SK-N-SH treated with all-trans-retinoic acid at 6 μM for 48 hours (cell line): Measurements from ENCODE around the gene C12orf75.

ENCODE experiments used
- ATAC-seq: fragments of 200-7000 bp; cut with Tn5 transposase; 3 replicates; pipeline ENCODE4 v1.9.1; 2020; ENCODE audit warnings: mild to moderate bottlenecking, moderate library complexity
- ARNTL ChIP-seq: fragments of 450-650 bp; formaldehyde crosslinking; IDR thresholded peaks from 2 replicates; pipeline ENCODE4 v1.5.0; 2020; ENCODE audit warnings: low read depth, mild to moderate bottlenecking, moderate library complexity, borderline replicate concordance
- BACH2 ChIP-seq: fragments of 250-450 bp; sonication (Bioruptor Pico); IDR thresholded peaks from 2 replicates; pipeline ENCODE4 v1.9.0; 2021; ENCODE audit warnings: mild to moderate bottlenecking, borderline replicate concordance
- CSDC2 ChIP-seq: fragments of 250-450 bp; sonication (Bioruptor Pico); IDR thresholded peaks from 2 replicates; pipeline ENCODE4 v1.5.0; 2020; ENCODE audit warnings: mild to moderate bottlenecking, moderate library complexity
- ESRRG ChIP-seq: fragments of 250-450 bp; sonication (Bioruptor Pico); IDR thresholded peaks from 2 replicates; pipeline ENCODE4 v1.6.1; 2021; ENCODE audit warnings: mild to moderate bottlenecking
- GLIS3 ChIP-seq: fragments of 250-450 bp; sonication (Bioruptor Pico); IDR thresholded peaks from 2 replicates; pipeline ENCODE4 v1.5.0; 2020; ENCODE audit warnings: mild to moderate bottlenecking, moderate library complexity
- OSR1 ChIP-seq: fragments of 250-450 bp; sonication (Bioruptor Pico); IDR thresholded peaks from 2 replicates; pipeline ENCODE4 v1.8.0; 2022; ENCODE audit warnings: moderate library complexity, mild to moderate bottlenecking, inconsistent platforms
- PPARA ChIP-seq: fragments of 250-450 bp; sonication (Bioruptor Pico); IDR thresholded peaks from 2 replicates; pipeline ENCODE4 v1.5.0; 2020; ENCODE audit warnings: mild to moderate bottlenecking, borderline replicate concordance
- RARB ChIP-seq: fragments of 250-450 bp; sonication (Bioruptor Pico); IDR thresholded peaks from 2 replicates; pipeline ENCODE4 v1.8.0; 2021; ENCODE audit warnings: mild to moderate bottlenecking, moderate library complexity
- SNAI2 ChIP-seq: fragments of 250-450 bp; sonication (Bioruptor Pico); IDR thresholded peaks from 2 replicates; pipeline ENCODE4 v1.5.0; 2020; ENCODE audit warnings: mild to moderate bottlenecking, moderate library complexity
- TCF4 ChIP-seq: fragments of 250-450 bp; sonication (Bioruptor Pico); IDR thresholded peaks from 2 replicates; pipeline ENCODE4 v1.8.0; 2021; ENCODE audit warnings: mild to moderate bottlenecking, moderate library complexity, borderline replicate concordance
- ZC3H10 ChIP-seq: fragments of 250-450 bp; sonication (Bioruptor Pico); IDR thresholded peaks from 2 replicates; pipeline ENCODE4 v1.5.1; 2021; ENCODE audit warnings: mild to moderate bottlenecking, moderate library complexity
- ZFP3 ChIP-seq: fragments of 250-450 bp; sonication (Bioruptor Pico); IDR thresholded peaks from 2 replicates; pipeline ENCODE4 v1.5.0; 2020; ENCODE audit warnings: mild to moderate bottlenecking, moderate library complexity
- ZFP30 ChIP-seq: fragments of 450-650 bp; formaldehyde crosslinking; IDR thresholded peaks from 2 replicates; pipeline ENCODE4 v1.5.0; 2022; ENCODE audit warnings: mild to moderate bottlenecking, moderate library complexity
- ZNF565 ChIP-seq: fragments of 450-650 bp; formaldehyde crosslinking; conservative IDR thresholded peaks from 2 replicates; pipeline ENCODE4 v1.5.0; 2020; ENCODE audit warnings: low read depth, mild to moderate bottlenecking, moderate library complexity
- ZNF70 ChIP-seq: fragments of 450-650 bp; formaldehyde crosslinking; IDR thresholded peaks from 2 replicates; pipeline ENCODE4 v1.5.0; 2020; ENCODE audit warnings: mild to moderate bottlenecking, moderate library complexity
- TF ChIP-seq, protein P1 (sequence below): fragments of 250-450 bp; sonication (Bioruptor Pico); IDR thresholded peaks from 2 replicates; pipeline ENCODE4 v1.5.1; 2020; ENCODE audit warnings: low read depth, mild to moderate bottlenecking, moderate library complexity
- TF ChIP-seq, protein P2 (sequence below): fragments of 250-450 bp; sonication (Bioruptor Pico); IDR thresholded peaks from 2 replicates; pipeline ENCODE4 v1.5.0; 2020; ENCODE audit warnings: mild to moderate bottlenecking, moderate library complexity
- TF ChIP-seq, protein P3 (sequence below): fragments of 250-450 bp; sonication (Bioruptor Pico); IDR thresholded peaks from 2 replicates; pipeline ENCODE4 v1.8.0; 2020; ENCODE audit warnings: mild to moderate bottlenecking, moderate library complexity, borderline replicate concordance
- TF ChIP-seq, protein P4 (sequence below): fragments of 250-450 bp; sonication (Bioruptor Pico); IDR thresholded peaks from 2 replicates; pipeline ENCODE4 v1.5.1; 2021; ENCODE audit warnings: mild to moderate bottlenecking, moderate library complexity

C12orf75 gene

DNA sequence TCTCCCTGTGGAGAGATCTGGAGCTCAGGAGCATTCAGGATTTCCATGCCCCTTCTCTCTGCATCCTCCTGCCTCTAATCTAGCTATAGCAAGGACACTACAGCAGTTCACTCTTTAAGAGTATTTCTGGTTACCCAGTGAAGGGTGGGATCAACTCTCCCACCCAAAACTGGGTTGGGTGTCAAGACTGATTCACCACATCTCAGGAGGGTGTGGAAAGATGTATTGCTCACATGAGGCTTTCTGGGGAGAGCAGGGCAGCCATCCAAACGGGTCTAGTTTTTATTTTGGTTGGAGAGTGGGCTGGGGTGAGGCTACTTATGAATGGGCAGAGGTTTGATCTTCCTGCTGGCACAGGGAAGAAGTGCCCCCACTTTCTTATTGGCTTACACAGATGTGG is 18.6 kb downstream of the C12orf75 start (continued):
- TF ChIP-seq, protein P1, sequence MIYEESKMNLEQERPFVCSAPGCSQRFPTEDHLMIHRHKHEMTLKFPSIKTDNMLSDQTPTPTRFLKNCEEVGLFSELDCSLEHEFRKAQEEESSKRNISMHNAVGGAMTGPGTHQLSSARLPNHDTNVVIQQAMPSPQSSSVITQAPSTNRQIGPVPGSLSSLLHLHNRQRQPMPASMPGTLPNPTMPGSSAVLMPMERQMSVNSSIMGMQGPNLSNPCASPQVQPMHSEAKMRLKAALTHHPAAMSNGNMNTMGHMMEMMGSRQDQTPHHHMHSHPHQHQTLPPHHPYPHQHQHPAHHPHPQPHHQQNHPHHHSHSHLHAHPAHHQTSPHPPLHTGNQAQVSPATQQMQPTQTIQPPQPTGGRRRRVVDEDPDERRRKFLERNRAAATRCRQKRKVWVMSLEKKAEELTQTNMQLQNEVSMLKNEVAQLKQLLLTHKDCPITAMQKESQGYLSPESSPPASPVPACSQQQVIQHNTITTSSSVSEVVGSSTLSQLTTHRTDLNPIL: no peak
- TF ChIP-seq, protein P2, sequence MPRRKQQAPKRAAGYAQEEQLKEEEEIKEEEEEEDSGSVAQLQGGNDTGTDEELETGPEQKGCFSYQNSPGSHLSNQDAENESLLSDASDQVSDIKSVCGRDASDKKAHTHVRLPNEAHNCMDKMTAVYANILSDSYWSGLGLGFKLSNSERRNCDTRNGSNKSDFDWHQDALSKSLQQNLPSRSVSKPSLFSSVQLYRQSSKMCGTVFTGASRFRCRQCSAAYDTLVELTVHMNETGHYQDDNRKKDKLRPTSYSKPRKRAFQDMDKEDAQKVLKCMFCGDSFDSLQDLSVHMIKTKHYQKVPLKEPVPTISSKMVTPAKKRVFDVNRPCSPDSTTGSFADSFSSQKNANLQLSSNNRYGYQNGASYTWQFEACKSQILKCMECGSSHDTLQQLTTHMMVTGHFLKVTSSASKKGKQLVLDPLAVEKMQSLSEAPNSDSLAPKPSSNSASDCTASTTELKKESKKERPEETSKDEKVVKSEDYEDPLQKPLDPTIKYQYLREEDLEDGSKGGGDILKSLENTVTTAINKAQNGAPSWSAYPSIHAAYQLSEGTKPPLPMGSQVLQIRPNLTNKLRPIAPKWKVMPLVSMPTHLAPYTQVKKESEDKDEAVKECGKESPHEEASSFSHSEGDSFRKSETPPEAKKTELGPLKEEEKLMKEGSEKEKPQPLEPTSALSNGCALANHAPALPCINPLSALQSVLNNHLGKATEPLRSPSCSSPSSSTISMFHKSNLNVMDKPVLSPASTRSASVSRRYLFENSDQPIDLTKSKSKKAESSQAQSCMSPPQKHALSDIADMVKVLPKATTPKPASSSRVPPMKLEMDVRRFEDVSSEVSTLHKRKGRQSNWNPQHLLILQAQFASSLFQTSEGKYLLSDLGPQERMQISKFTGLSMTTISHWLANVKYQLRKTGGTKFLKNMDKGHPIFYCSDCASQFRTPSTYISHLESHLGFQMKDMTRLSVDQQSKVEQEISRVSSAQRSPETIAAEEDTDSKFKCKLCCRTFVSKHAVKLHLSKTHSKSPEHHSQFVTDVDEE (CRISPR knock-in tag): no peak
- no peak for TF ChIP-seq ZFP30
- no peak for TF ChIP-seq PPARA (CRISPR knock-in tag)
- TF ChIP-seq OSR1 (CRISPR knock-in tag): no peak
- no peak for TF ChIP-seq ZNF565 (CRISPR knock-in tag)
- TF ChIP-seq SNAI2 (CRISPR knock-in tag): no peak
- TF ChIP-seq ZFP3 (CRISPR knock-in tag): no peak

DNA sequence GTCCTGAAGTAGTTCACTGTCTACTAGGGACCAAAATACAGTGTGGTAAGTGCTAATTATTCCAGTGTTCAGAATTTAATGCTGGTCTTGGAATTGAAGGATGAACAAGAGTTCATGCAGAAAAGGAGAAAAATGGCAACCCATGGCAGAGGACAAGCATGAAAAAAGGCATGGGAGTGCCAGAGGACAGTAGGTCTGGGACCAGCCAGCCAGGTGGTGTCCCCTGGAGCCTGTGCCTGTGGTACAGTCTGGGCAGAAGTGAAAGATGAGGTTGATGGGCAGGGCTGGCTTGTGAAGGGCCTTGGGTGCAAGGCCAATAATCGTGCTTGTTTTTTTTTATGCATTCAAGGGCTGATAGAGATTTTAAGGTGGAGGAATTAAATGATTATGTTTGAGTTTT is 21.0 kb downstream of the C12orf75 start:
- TF ChIP-seq TCF4 (CRISPR knock-in tag): no peak
- TF ChIP-seq RARB (CRISPR knock-in tag): no peak
- TF ChIP-seq, protein P3, sequence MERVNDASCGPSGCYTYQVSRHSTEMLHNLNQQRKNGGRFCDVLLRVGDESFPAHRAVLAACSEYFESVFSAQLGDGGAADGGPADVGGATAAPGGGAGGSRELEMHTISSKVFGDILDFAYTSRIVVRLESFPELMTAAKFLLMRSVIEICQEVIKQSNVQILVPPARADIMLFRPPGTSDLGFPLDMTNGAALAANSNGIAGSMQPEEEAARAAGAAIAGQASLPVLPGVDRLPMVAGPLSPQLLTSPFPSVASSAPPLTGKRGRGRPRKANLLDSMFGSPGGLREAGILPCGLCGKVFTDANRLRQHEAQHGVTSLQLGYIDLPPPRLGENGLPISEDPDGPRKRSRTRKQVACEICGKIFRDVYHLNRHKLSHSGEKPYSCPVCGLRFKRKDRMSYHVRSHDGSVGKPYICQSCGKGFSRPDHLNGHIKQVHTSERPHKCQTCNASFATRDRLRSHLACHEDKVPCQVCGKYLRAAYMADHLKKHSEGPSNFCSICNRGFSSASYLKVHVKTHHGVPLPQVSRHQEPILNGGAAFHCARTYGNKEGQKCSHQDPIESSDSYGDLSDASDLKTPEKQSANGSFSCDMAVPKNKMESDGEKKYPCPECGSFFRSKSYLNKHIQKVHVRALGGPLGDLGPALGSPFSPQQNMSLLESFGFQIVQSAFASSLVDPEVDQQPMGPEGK (CRISPR knock-in tag): no peak
- TF ChIP-seq BACH2 (CRISPR knock-in tag): no peak
- ATAC-seq: no peak

DNA sequence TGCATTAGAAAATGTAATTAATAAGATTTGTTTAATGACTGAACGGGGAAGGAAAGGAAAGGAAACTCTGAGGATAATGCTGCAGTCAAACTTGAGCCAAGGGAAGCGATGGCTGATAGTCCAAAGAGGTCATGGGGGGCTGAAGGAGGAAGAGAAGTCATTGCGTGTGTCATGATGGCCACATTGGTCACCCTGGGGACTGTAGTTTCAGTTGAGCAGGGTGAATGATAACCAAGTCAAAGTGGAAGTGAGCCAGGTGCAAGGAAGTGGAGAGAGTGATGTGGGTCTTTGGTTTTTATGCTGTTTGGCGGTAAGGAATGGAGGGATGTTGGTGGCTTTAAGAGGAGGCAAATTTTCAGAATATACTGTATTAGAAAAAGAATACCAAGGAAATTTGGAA is 21.6 kb downstream of the C12orf75 start:
- ATAC-seq: no peak

More for the DNA sequence above, 21.6 kb downstream of the C12orf75 start:
- TF ChIP-seq, protein P1: no peak
- TF ChIP-seq ZFP30: no peak
- no peak for TF ChIP-seq TCF4 (CRISPR knock-in tag)
- no peak for TF ChIP-seq ZC3H10 (CRISPR knock-in tag)
- no peak for TF ChIP-seq ESRRG (CRISPR knock-in tag)
- TF ChIP-seq, protein P3 (CRISPR knock-in tag): no peak
- no peak for TF ChIP-seq SNAI2 (CRISPR knock-in tag)
- no peak for TF ChIP-seq ZNF565 (CRISPR knock-in tag)
- TF ChIP-seq PPARA (CRISPR knock-in tag): no peak
- no peak for TF ChIP-seq ZNF70
- TF ChIP-seq BACH2 (CRISPR knock-in tag): no peak
- no peak for TF ChIP-seq GLIS3
- TF ChIP-seq OSR1 (CRISPR knock-in tag): no peak
- TF ChIP-seq, protein P4, sequence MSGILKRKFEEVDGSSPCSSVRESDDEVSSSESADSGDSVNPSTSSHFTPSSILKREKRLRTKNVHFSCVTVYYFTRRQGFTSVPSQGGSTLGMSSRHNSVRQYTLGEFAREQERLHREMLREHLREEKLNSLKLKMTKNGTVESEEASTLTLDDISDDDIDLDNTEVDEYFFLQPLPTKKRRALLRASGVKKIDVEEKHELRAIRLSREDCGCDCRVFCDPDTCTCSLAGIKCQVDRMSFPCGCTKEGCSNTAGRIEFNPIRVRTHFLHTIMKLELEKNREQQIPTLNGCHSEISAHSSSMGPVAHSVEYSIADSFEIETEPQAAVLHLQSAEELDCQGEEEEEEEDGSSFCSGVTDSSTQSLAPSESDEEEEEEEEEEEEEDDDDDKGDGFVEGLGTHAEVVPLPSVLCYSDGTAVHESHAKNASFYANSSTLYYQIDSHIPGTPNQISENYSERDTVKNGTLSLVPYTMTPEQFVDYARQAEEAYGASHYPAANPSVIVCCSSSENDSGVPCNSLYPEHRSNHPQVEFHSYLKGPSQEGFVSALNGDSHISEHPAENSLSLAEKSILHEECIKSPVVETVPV (CRISPR knock-in tag): no peak
- TF ChIP-seq CSDC2 (CRISPR knock-in tag): no peak
- no peak for TF ChIP-seq ARNTL (CRISPR knock-in tag)
